Peyer's patch (tissue), 4 donors: Measurements from ENCODE around the gene ACVR1.

ENCODE experiments used
- CTCF ChIP-seq, 6 experiments: fragments of 450-650 bp in 4 of 6; fragments of 200-600 bp in 2 of 6; sonication (generic) in 1 of 6; IDR thresholded peaks; one replicate each; pipeline ENCODE4 v1.5.1; 2017 to 2019; ENCODE audit warnings: antibody characterized with exemption in 6 of 6, mild to moderate bottlenecking in 3 of 6, moderate library complexity in 1 of 6
- POLR2A ChIP-seq, 2 donors: fragments of 450-650 bp; IDR thresholded peaks; one replicate each; pipeline ENCODE4 v1.5.1; 2017; ENCODE audit warnings: antibody characterized with exemption in 2 of 2, mild to moderate bottlenecking in 2 of 2, moderate library complexity in 2 of 2

GRCh38 chr2:157792335-157793052, 83.6 kb downstream of the ACVR1 start:
- no peak for TF ChIP-seq CTCF (IDR thresholded peaks at IDR 0.05)
- TF ChIP-seq POLR2A (IDR thresholded peaks at IDR 0.05): no peak
